Kidney (tissue), 14 donors: Measurements from ENCODE around the gene PTBP1. TPM values are rescaled to one million over a fixed set of nuclear protein-coding genes. Genes with fewer than 3 reads are reported as not detected.

Source experiments
- DNase-seq, 5 donors: peaks; one replicate each; pipeline ENCODE4 v3.0.0-alpha.2; 2013 to 2020
- FAIRE-seq: peaks from 2 replicates; lab custom pipeline; 2012; peaks lifted over from hg19 to GRCh38; lab: Jason Lieb, UNC
- H3K27ac ChIP-seq, 2 donors: one replicate each; pipeline ENCODE4 v1.7.0; 2013; ENCODE audit warnings: low read depth in 2 of 2, low read length in 2 of 2, inconsistent platforms in 1 of 2
- H3K27me3 ChIP-seq: one replicate; pipeline ENCODE4 v1.7.1; 2013; ENCODE audit warnings: low read length, inconsistent platforms; ENCODE audit not compliant: control insufficient read depth, insufficient read depth
- H3K36me3 ChIP-seq, 3 donors: one replicate each; pipeline versions ENCODE4 v1.7.0 to v1.7.1; 2013; ENCODE audit warnings: low read length in 3 of 3, control low read depth in 1 of 3, inconsistent platforms in 1 of 3; ENCODE audit not compliant: insufficient read depth in 3 of 3, control insufficient read depth in 2 of 3
- H3K4me1 ChIP-seq, 3 donors: one replicate each; pipeline versions ENCODE4 v1.7.0 to v1.7.1; 2013; ENCODE audit warnings: low read length in 3 of 3, inconsistent platforms in 1 of 3, low read depth in 1 of 3; ENCODE audit not compliant: control insufficient read depth in 2 of 3, insufficient read depth in 2 of 3
- H3K4me3 ChIP-seq, 3 donors: one replicate each; pipeline versions ENCODE4 v1.7.0 to v1.8.1; 2013; ENCODE audit warnings: low read length in 3 of 3, control low read depth in 1 of 3, inconsistent platforms in 1 of 3
- H3K9ac ChIP-seq, 3 donors: one replicate each; pipeline versions ENCODE4 v1.7.0 to v1.7.1; 2013; ENCODE audit warnings: low read length in 3 of 3, control low read depth in 1 of 3, inconsistent platforms in 1 of 3
- H3K9me3 ChIP-seq, 3 donors: one replicate each; pipeline versions ENCODE4 v1.7.0 to v1.7.1; 2013; ENCODE audit warnings: low read length in 3 of 3, control low read depth in 1 of 3, inconsistent platforms in 1 of 3; ENCODE audit not compliant: control insufficient read depth in 2 of 3, insufficient read depth in 1 of 3
- intact Hi-C: fragments of 100-400 bp; cut with DNase I; formaldehyde crosslinking; loops from one replicate; pipeline ENCODE4 v1.11.1; 2022
- polyA plus RNA-seq: library from polyadenylated mRNA; stranded (reverse); fragments of 350-450 nt; fragmentation: Illumina TruSeq; extraction: RNeasy Lipid Tissue Mini Kit (QIAGEN cat#74804); gene quantifications from one replicate; pipeline ENCODE4 v1.2.3, GENCODE V29; 2014; ENCODE audit warnings: low read depth, low replicate concordance; ENCODE audit not compliant: insufficient read depth
- total RNA-seq: library from RNA; stranded (reverse); fragmentation: NEBNext Ultra II Directional; extraction: Animal tissue kit (Norgen Biotek cat#: 25700); gene quantifications from one replicate; pipeline ENCODE4 v1.2.1, GENCODE V29; 2021
- TF ChIP-seq, protein P1 (sequence below): IDR thresholded peaks from 3 replicates; pipeline ENCODE4 v1.5.1; 2012; ENCODE audit warnings: mild to moderate bottlenecking, moderate library complexity, borderline replicate concordance; ENCODE audit not compliant: insufficient read depth; ENCODE audit errors: extremely low read depth
- donor health status: control.
- donor health status: control.
- donor health status: control.
- donor health status: control.
- donor health status: control.
- donor health status: DM: yes; HTN: yes; CAD: no.
- donor health status: Normal renal cell carcinoma (clear cell type).

PTBP1 gene
- total and polyA plus RNA-seq, 2 donors from 2014 or later: 102 to 339 TPM

DNA sequence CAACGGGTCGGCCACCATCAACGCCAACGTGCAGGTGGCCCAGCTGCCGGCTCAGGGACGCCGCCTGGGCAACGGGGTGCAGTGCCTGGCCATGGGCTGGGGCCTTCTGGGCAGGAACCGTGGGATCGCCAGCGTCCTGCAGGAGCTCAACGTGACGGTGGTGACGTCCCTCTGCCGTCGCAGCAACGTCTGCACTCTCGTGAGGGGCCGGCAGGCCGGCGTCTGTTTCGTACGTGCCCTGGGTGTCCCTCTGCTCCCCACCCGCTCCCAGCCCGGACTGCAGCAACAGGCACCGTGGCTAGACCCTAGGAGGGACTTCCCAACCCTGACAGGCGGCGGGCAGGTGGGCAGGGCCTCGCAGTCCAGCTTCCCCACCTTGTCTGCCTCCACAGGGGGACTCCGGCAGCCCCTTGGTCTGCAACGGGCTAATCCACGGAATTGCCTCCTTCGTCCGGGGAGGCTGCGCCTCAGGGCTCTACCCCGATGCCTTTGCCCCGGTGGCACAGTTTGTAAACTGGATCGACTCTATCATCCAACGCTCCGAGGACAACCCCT is 58.4 kb downstream of the PTBP1 start:
- no peak overlapping the region for H3K27ac ChIP-seq
- no peaks in the 10 kb centered on the region for H3K27me3 ChIP-seq
- TF ChIP-seq, protein P1, sequence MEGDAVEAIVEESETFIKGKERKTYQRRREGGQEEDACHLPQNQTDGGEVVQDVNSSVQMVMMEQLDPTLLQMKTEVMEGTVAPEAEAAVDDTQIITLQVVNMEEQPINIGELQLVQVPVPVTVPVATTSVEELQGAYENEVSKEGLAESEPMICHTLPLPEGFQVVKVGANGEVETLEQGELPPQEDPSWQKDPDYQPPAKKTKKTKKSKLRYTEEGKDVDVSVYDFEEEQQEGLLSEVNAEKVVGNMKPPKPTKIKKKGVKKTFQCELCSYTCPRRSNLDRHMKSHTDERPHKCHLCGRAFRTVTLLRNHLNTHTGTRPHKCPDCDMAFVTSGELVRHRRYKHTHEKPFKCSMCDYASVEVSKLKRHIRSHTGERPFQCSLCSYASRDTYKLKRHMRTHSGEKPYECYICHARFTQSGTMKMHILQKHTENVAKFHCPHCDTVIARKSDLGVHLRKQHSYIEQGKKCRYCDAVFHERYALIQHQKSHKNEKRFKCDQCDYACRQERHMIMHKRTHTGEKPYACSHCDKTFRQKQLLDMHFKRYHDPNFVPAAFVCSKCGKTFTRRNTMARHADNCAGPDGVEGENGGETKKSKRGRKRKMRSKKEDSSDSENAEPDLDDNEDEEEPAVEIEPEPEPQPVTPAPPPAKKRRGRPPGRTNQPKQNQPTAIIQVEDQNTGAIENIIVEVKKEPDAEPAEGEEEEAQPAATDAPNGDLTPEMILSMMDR: no peak
- no peak overlapping the region for H3K4me3 ChIP-seq
- peaks cover 0 to 5% (median 0%) of the 10 kb centered on the region in 3 donors for H3K4me1 ChIP-seq
- no peaks in the 10 kb centered on the region for H3K9me3 ChIP-seq
- H3K36me3 ChIP-seq: no peaks in the 10 kb centered on the region
- FAIRE-seq (no peak), DNase-seq (peak in 1 of 5 donors; percentile 63)
- intact Hi-C loops: no loop called here
- no peak overlapping the region for H3K9ac ChIP-seq

DNA sequence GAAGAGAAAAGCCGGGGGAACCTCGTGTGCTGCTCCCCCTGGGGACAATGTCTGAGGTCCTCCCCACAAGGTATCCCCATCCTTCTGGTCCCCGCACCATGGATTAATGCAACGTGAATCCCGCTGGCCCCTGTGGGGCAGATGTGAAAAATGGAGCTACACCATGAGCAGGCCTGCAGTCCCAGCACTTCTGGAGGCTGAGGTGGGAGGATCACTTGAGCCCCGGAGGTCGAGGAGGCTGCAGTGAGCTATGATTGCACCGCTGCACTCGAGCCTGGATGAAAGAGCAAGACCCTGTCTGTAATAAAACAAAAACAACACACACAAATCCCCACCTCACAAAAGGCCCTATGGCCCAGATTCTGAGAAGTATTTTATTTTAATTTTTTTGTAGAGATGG is 61.0 kb downstream of the PTBP1 start:
- FAIRE-seq: no peak
- Histone ChIP-seq H3K27ac (no peak overlapping the region), H3K4me1 (peaks cover 0 to 5% (median 0%) of the 10 kb centered on the region in 3 donors), H3K9me3 (no peaks in the 10 kb centered on the region), H3K4me3 (no peak overlapping the region), H3K27me3 (no peaks in the 10 kb centered on the region), H3K9ac (no peak overlapping the region), H3K36me3 (no peaks in the 10 kb centered on the region)
- TF ChIP-seq, protein P1: no peak
- DNase-seq: no peak
- intact Hi-C loops: no loop called here

DNA sequence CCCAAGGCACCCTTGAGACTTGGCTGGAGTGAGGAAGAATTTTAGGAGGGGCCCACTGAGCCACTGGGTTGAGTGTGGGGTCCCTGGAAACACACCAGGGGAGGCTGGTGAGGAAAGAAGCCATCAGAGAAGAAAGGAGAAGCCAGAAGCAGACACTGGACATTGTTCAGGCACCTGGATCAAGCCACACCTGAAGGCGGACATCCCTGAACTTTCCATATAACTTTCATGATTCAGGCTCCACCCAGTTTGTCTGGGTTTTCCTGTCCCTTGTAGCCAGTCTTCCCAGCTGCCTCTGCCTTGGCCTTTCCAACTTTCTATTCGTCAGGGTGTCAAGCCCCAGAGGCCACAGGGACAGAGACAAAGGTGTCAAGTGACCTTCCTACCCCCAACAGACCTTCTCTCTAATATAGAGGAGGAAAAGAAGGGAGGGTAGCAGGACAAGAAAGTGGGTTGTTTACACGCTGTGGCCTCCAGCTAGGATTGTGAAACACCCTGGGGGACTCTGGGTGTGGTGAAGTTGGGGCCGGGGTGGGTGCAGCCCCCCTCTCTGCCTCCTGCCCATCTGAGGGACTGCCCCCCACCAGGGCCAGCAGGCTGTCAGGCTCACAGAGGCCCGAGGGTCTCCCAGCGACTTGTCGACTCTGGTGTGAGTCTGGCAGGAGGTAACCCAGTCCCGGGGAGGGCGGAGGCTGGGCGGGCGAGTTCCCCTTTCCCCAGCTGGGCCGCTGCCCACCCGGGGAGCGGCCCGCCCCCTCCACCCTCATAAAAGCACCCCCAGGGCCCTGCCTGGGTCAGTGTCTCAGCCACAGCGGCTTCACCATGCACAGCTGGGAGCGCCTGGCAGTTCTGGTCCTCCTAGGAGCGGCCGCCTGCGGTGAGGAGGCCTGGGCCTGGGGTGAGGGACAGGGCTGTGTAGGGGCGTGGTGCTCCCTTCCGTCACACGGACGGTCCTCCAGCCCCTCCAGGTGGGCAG is 61.9 kb downstream of the PTBP1 start, which contains the start of gene CFD:
CFD (plus strand) TSS at position 797 of the 976 bp plus-strand sequence; CDS start at position 823, 26 bp downstream.
- no peak within 1 kb of the TSS for H3K4me3 ChIP-seq
- H3K9me3 ChIP-seq: no peaks in the 10 kb centered on the region
- H3K27me3 ChIP-seq: no peaks in the 10 kb centered on the region
- no peak within 1 kb of the TSS for H3K9ac ChIP-seq
- peaks cover 0 to 9% (median 0%) of the 10 kb centered on the region in 3 donors for H3K4me1 ChIP-seq
- H3K36me3 ChIP-seq: no peaks in the 10 kb centered on the region
- H3K27ac ChIP-seq: no peak within 1 kb of the TSS
- DNase-seq: peak in 2 of 5 donors; percentile 64 to 87
- intact Hi-C loops: no loop called here
- no peak for FAIRE-seq
- TF ChIP-seq, protein P1: no peak
